Mammary epithelial cell (primary cell): ENCODE measurements around the gene WDR86.

Experiments used
- CTCF ChIP-seq, 2 donors: IDR thresholded peaks in 1 of 2; conservative IDR thresholded peaks in 1 of 2; 2 replicates each; pipeline ENCODE4 v1.5.1; 2011 to 2012; ENCODE audit warnings: inconsistent platforms in 2 of 2, low read length in 2 of 2, mild to moderate bottlenecking in 2 of 2, control low read depth in 1 of 2, low read depth in 1 of 2; ENCODE audit not compliant: insufficient read depth in 1 of 2; ENCODE audit errors: extremely low read depth in 1 of 2
- EZH2 ChIP-seq: IDR thresholded peaks from 2 replicates; pipeline ENCODE4 v1.6.1; 2012; ENCODE audit warnings: low read length, inconsistent platforms, borderline replicate concordance

DNA sequence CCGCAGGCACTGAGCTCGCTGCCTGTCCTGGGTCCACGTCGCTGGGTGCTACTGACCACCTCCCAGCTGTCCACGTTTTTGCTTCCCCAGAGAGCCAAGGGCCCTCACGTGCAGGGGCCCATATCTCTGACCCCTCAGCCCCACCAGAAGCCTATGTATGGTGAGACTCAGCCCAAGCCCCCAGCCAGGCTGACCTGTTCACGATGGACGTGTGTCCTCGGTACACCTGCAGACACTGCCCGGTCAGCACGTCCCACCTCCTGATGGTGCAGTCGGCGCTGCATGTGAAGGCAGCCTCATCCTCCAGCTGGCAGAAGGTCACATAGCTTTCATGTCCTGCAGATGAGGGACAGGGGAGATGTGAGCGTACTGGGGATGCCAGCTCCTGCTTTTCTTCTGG lies 9.9 kb downstream of the WDR86 start:
- TF ChIP-seq CTCF (conservative IDR thresholded peaks at IDR 0.05 in 1 of 2, IDR thresholded peaks at IDR 0.05 in 1 of 2; ENCODE audit: extremely low read depth in 1 of 2, insufficient read depth in 1 of 2, low read depth in 1 of 2, low read length in 2 of 2): no peak
- no peak for TF ChIP-seq EZH2
